ENCODE data around the gene SLCO2A1.

GRCh38 chr3:134031348-134031915 is 1.7 kb upstream of the SLCO2A1 start:
- no peak for TF ChIP-seq CTCF (IDR thresholded peaks at IDR 0.05)
- no peak for TF ChIP-seq POLR2AphosphoS5 (IDR thresholded peaks at IDR 0.05)
- TF ChIP-seq POLR2A (IDR thresholded peaks at IDR 0.05), result no peak
- no peak for TF ChIP-seq EP300 (IDR thresholded peaks at IDR 0.05)
